ENCODE measurements around the gene ATM. TPM values are rescaled to one million over a fixed set of nuclear protein-coding genes. Genes with fewer than 3 reads are reported as not detected.

Gene ATM
- total and polyA plus RNA-seq, 2 donors (not counting 3 experiments of a cell fraction or from before 2014, with no cell fraction given) = 11.8 to 49.7 TPM

DNA sequence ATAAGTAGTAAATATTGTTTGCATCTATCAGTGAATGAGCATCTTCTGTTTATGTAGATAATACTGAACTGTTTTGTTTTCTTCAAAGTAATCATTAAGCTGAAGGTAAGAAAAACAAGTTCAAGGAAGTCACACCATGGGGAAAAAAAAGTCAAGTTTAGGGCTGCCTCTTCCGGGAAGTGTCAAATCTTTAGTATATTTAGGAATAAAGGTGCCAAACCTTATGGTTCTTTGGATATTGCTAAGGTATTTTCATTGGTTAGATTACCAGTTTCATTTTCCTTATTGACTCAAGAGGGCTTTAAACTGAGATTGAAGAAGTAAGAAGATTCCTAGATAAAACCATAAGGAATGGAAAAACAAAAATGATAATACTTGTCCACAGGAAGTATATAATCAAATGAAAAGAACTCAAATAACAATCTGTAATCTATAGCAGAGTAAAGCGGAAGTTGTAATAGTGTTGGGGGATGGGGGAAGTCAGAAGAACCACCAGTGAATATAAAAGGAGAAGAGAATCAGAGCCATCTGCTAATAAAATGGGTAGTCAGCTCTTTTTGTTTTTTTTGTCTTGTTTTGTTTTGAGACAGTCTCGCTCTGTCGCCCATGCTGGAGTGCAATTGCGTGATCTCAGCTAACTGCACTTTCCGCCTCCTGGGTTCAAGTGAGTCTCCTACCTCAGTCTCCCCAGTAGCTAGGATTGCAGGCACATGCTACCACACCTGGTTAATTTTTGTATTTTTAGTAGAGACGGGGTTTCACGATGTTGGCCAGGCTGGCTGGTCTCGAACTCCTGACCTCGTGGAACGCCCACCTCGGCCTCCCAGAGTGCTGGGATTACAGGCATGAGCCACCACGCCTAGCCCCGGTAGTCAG, 2.3 kb downstream of the ATM start:
- no peaks in the 10 kb centered on the region for H4K20me1 ChIP-seq (replicated peaks; ENCODE audit: control insufficient read depth, extremely low read depth, insufficient read depth, low read length)
- peak overlapping the region; percentile 79 for H3K4me2 ChIP-seq (ENCODE audit: insufficient read depth, low read length)
- no peak for DNase-seq (ENCODE audit: low read depth, low spot score)
- intact Hi-C loops (cut with micrococcal nuclease) = loop anchor here (5.0 to 10.0 kb wide), 4 partner anchors 97 to 507 kb away; partner anchors contain the start of gene EXPH5
- no peak overlapping the region for H3K27ac ChIP-seq (ENCODE audit: insufficient read depth, low read depth, low read length)
- no peaks in the 10 kb centered on the region for H3K9me1 ChIP-seq (replicated peaks; ENCODE audit: control insufficient read depth, extremely low read depth, insufficient read depth, low read length)
- POLR2A ChIA-PET = no interaction called here
- no peak overlapping the region for H3K9ac ChIP-seq (replicated peaks; ENCODE audit: extremely low read depth, insufficient read depth, low read length)
- TF ChIP-seq MYC (IDR thresholded peaks at IDR 0.05; ENCODE audit: low read depth, low read length) (no peak), JUN (IDR thresholded peaks at IDR 0.05; ENCODE audit: borderline replicate concordance, insufficient read depth, insufficient read length, low read depth) (no peak), EZH2 (IDR thresholded peaks at IDR 0.05; ENCODE audit: borderline replicate concordance, low read depth, low read length, severe bottlenecking) (no peak), POLR2A (IDR thresholded peaks at IDR 0.05; ENCODE audit: low read depth, low read length) (no peak)
- TF ChIP-seq, protein P1, sequence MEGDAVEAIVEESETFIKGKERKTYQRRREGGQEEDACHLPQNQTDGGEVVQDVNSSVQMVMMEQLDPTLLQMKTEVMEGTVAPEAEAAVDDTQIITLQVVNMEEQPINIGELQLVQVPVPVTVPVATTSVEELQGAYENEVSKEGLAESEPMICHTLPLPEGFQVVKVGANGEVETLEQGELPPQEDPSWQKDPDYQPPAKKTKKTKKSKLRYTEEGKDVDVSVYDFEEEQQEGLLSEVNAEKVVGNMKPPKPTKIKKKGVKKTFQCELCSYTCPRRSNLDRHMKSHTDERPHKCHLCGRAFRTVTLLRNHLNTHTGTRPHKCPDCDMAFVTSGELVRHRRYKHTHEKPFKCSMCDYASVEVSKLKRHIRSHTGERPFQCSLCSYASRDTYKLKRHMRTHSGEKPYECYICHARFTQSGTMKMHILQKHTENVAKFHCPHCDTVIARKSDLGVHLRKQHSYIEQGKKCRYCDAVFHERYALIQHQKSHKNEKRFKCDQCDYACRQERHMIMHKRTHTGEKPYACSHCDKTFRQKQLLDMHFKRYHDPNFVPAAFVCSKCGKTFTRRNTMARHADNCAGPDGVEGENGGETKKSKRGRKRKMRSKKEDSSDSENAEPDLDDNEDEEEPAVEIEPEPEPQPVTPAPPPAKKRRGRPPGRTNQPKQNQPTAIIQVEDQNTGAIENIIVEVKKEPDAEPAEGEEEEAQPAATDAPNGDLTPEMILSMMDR (IDR thresholded peaks at IDR 0.05; ENCODE audit: extremely low read depth in 1 of 2, insufficient read depth in 1 of 2, low read depth in 1 of 2, low read length in 2 of 2) = no peak
- TF ChIP-seq, protein P2, sequence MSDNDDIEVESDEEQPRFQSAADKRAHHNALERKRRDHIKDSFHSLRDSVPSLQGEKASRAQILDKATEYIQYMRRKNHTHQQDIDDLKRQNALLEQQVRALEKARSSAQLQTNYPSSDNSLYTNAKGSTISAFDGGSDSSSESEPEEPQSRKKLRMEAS (IDR thresholded peaks at IDR 0.05; ENCODE audit: insufficient read depth, insufficient read length) = no peak
- no peak overlapping the region for H3K4me3 ChIP-seq (replicated peaks in 1 of 3; ENCODE audit: insufficient read depth in 1 of 3, low read depth in 1 of 3, low read length in 3 of 3)
- H3K4me1 ChIP-seq (ENCODE audit: control insufficient read depth, extremely low read depth, insufficient read depth, low read length) = peaks cover 23% of the 10 kb centered on the region
- H3K36me3 ChIP-seq (ENCODE audit: control insufficient read depth in 2 of 2, extremely low read depth in 1 of 2, insufficient read depth in 2 of 2, low read length in 2 of 2) = peaks cover 2 to 11% of the 10 kb centered on the region in 2 experiments
- no peaks in the 10 kb centered on the region for H3K27me3 ChIP-seq (ENCODE audit: control insufficient read depth in 2 of 2, insufficient read depth in 2 of 2, low read length in 2 of 2)
- CTCF ChIA-PET = no interaction called here
- dilution Hi-C loops (cut with MboI; ENCODE audit: extremely low pct_ligation_motif_present, low sequenced_read_pairs) = no loop called here
- H3K9me3 ChIP-seq (replicated peaks; ENCODE audit: control insufficient read depth, insufficient read depth, low read length) = no peaks in the 10 kb centered on the region
- H2AFZ ChIP-seq (ENCODE audit: low read depth, low read length) = no peak overlapping the region
- H3K79me2 ChIP-seq (ENCODE audit: control insufficient read depth, insufficient read depth, low read length) = peaks cover 49% of the 10 kb centered on the region
- no peak for FAIRE-seq
- BruUV-seq (replicated peaks) = no TSS peak
